HG03280 (cell line): ENCODE results near the gene MBD6.

Experiments
- ATAC-seq: cut with Tn5 transposase; IDR thresholded peaks from one replicate; pipeline ENCODE4 v1.9.1; 2021; ENCODE audit warnings: mild to moderate bottlenecking, moderate library complexity; ENCODE audit not compliant: unreplicated experiment

Gene MBD6

DNA sequence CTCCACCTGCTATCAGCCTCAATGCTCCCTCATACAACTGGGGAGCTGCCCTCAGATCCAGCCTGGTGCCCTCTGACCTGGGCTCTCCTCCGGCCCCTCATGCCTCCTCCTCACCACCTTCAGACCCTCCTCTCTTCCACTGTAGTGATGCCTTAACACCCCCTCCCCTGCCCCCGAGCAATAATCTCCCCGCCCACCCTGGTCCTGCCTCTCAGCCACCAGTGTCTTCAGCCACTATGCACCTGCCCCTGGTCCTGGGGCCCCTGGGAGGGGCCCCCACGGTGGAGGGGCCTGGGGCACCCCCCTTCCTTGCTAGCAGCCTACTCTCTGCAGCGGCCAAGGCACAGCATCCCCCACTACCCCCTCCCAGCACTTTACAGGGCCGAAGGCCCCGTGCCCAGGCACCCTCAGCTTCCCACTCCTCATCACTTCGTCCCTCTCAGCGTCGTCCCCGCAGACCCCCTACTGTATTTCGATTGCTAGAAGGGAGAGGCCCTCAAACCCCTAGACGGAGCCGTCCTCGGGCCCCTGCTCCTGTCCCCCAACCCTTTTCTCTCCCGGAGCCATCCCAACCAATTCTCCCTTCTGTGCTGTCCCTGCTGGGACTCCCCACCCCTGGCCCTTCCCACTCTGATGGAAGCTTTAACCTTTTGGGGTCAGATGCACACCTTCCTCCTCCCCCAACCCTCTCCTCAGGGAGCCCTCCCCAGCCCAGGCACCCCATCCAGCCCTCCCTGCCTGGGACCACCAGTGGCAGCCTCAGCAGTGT is 3.2 kb downstream of the MBD6 start:
- no peak for ATAC-seq

DNA sequence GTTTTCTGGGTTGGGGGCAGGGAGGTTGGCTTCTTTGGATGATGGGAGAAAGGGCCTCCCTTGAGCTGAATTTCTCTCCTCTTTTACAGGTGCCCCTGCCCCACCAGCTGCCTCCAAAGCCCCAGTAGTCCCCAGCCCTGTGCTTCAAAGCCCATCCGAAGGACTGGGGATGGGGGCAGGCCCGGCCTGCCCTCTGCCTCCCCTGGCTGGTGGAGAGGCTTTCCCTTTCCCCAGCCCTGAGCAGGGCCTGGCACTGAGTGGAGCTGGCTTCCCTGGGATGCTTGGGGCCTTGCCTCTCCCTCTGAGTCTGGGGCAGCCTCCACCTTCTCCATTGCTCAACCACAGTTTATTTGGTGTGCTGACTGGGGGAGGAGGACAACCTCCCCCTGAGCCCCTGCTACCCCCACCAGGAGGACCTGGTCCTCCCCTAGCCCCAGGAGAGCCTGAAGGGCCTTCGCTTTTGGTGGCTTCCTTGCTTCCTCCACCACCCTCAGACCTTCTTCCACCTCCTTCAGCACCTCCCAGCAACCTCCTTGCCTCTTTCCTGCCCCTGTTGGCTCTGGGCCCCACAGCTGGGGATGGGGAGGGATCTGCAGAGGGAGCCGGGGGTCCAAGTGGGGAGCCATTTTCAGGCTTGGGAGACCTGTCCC is 4.0 kb downstream of the MBD6 start:
- ATAC-seq, result no peak

DNA sequence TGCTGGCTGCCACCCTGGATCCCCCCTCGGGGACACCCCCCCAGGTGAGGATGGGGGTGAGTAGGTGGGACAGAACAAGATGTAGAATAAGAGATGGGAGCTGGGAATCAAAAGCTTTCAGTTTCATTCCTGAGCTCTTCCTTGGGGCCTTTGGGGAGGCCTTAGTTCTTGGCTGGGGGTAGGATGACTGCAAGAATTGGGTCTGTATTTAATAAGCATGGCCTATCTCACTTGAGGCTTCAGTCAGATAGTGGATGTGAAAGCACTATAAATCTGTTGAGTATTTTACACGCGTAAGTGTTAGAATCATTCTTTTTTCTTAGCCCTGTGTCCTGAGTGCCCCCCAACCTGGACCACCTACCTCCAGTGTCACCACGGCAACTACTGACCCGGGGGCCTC is 4.6 kb downstream of the MBD6 start:
- no peak for ATAC-seq

DNA sequence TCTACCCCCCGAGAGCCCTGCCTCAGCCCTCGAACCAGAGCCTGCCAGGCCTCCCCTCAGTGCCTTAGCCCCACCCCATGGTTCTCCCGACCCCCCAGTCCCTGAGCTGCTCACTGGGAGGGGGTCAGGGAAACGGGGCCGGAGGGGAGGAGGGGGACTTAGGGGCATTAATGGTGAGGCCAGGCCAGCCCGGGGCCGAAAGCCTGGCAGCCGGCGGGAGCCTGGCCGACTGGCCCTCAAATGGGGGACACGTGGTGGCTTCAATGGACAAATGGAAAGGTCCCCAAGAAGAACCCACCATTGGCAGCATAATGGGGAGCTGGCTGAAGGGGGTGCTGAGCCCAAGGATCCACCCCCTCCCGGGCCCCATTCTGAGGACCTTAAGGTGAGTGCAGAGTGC is 5.6 kb downstream of the MBD6 start:
- no peak for ATAC-seq

DNA sequence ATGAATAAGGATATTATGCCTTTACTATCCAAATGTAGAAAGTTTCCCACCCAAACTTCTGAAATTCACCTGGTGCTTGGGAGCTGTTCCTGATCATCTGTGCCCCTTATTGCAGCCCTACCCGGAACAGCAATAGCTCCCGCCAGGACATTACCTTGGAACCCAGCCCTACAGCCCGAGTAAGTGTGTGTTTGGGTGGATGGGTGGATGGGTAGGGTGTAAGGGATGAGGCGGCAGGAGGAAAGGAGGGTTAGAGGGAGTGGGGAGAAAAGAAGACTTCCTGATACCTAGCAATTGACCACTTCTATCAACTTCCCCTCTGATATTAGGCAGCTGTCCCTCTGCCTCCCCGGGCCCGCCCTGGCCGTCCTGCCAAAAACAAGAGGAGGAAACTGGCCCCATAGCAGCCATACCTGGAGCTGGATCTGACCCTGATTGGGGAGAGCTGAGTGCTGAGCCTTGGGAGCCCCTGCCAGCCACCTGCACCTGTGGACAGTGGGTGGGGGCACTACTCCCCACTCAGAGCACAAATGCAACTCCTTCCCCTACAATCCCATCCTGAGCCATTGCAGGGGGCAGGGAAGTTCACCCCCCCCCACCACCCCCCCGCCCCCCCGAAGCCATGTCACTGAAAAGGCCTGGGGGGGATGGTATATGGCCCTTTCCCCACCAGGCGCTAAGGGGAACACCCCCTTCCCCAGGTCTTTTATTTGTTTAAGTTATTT is 6.4 kb downstream of the MBD6 start:
- no peak for ATAC-seq

DNA sequence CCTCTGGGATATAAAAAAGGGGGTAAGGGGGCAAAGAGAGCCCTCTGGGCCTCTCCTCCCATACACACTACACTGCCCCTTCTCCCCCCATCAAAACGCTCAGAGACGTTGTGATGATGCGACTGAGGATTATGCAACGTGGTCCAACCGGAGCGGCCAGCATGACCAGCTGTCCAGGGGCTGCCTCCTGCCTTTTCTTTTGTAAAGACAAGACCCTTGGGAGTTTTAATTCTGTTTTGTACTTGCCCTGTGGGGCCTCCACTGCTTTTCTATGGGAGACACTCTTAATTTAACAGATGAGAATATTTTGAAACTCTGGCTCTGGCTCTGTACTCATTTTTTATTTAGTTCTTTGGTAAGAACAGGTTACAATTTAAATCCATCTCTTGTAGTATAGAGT is 7.2 kb downstream of the MBD6 start:
- no peak for ATAC-seq

DNA sequence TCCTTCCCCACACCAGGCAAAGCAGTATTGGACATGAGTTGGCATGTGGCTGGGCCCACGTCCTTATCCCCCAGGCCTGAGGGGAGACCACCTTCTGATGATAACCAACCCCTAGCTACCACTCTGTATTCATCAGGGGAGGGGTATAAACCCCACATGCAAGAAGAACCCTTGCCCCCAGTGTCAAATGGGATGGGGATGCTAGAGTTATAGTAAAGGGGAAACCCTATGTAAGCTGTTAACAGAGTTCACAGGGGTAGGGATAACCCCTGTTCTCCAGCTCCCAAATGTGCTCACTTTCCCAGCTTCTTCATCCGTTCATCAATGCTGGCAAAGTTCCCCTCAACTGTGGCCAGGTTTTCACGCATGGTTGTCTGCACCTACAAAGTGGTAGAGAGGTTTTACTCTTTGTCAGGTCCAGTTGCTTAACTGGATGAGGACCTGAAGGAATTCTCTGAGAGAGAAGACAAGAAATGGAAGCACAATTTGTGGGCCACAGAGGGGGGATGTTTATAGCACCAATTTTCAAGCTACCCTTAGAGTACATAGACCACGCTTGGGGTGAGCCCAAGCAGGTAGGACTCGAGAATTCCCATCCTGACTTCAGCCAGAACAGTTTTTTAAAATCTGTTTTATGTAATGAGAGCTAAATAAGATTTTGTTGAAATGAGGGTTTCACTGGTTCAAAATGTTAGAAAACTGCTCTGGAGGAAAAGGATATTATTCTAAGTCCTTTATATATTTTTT is 7.9 kb downstream of the MBD6 start:
- ATAC-seq, result no peak

DNA sequence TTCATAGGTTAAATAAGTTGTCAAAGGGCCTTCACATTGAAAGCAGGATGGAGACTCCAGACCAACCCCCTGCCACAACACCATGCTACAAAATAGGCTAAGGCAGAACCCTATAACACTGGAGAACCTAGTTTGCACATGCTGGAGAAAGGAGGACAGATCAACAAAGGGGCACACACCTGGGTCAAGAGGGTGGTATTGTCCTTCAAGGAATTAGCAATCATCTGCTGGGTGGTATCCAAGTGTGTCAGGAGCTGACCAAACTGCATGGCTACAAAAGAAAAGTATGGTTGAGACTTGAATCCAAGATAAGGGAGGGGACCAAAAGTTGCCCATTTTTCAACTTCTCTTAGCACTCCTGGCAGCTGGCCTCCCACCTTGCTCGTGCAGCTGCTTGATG is 9.2 kb downstream of the MBD6 start:
- no peak for ATAC-seq

DNA sequence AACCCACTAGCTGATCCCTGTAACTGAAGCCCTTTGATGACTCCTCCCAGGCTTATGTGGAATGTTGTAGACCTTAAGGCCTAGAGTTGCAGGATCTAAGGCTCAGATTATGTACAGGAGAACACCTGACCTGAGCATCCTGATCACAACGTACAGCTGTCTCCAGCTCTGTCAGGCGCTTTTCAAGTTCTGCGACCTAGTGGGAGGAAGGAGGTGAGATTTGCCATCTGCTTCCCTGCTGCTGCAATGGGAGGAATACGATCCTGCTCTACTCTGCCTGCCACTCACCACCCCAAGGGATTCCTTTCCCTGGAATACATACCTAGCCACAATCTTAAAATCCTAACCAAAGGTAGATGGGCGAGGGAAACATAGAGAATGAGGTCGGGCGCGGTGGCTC is 10.5 kb downstream of the MBD6 start:
- no peak for ATAC-seq

DNA sequence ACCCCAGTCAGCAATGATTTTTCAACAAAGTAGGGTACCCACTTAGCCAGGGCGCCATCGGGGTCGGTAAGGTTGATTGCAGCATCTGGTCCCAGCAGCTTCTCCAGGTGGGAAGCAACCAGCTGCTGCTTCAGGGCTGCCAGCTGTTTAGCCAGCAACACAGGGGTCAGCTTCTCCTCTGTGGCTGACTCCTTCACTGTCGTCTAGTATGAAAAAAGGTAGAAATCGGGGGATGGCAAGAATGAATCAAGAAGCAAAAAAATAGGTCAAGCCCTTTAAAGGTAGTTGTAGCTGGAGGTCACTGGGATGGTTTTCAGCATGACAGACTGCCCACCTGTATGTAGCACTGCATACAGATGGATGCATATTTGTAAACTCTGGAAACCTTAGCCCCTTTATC is 11.6 kb downstream of the MBD6 start:
- no peak for ATAC-seq

DNA sequence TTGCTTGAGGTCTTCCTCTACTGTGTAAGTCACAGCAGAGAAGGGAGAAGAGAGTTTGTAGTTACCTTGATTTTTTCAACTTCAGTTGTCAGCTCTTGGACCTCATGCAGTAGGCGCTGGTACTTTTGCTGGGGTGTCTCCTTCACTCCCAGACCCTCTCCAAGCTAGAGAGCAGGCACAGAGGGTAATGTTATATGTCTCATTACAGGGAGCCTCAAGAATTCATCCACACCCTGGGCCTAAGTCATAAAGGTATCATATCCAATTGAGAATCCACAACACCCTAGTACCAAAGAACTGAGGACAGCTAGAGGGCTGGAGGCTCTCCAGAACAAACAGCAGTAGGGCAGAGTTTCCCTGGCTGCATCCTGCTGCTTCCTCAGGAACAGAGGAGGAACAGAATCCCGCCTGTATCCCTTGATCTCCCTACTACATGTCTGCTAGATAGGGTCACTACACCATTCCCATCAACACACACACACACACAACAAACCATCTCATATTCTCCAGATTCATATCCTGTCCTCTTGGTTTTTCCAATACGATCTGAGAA is 12.4 kb downstream of the MBD6 start:
- ATAC-seq, result no peak

DNA sequence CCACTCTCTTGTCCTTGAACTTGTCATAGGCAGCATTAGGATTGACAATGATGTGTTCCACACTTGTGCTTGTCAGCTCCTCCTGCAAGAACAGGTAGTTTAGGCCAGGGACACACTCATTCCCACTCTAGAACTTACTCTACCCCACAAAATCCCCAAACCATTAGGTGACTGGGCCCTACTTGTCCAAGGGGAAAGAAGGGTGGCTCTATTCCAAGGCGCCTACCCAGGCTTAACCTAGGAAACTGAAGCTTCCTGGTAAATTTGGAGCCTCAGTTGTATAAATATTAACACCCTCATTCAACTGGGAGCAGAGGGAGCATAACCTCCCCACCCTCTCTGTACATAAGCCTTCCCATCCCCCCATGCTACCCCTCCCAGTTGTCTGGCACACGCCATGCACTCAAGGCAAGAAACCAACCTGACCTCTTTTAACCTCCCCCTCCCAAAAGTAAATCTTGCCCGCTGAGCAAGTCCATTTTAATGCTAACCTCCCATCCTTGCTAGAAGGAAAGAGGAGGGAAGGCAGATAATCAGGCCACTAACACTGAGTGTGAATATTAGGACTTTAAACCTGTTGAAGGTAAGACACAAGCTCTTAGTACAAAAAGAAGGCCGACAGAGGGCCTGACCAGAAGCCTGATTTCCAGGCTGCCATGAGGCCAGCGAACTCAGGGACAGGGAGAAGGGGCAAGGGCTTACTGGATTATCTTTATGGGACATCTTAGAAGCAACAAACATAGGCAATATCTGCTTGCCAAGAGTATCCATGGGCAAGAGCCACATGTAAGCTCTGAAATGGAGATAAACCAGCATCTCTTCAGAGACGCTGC is 13.4 kb downstream of the MBD6 start:
- no peak for ATAC-seq

DNA sequence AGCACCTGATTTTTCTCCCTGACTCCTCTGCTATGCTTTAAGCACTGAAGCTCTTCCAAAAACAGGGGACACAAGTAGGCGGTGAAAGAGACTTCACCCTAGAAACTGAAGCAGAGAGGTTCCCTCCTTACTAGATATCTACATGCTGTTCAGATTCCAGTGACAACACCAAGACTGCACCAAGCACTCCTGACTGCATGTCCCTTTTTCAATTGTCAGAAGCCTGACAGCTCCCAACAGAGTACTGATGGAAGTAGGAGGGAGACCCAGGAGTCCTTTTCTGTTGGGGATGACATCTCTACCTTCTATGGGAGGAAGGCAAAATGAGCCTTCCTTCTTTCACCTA is 13.9 kb downstream of the MBD6 start:
- no peak for ATAC-seq

DNA sequence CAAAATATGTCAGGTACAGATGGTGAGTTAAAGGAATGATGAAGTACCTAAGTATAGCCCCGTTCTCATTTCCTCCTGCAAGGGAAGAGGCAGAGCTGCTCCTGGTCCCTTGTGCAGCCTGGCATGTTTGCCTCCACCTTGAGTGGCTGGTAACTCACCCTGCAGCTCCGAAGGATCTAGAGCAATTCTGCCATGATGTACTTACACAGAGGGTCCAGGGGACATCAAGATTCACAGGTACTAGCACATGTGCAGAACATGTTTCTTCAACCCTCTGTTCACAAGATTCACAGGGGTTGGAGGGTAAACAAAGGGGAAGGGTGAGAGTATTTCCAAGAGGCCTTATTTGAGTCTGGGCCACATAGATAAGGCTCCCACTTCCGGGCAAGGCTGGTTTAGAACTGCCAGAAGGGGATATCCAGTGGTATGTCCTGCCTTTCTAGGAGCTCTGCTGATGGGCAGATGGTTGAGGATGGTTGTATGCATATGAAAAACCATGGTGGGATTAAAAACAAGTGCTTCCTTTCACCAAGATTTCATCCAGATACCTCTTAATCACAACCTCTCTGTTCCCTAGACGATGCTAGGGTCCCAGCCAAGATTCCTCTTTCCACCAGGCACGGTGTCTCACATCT is 16.6 kb downstream of the MBD6 start:
- no peak for ATAC-seq

DNA sequence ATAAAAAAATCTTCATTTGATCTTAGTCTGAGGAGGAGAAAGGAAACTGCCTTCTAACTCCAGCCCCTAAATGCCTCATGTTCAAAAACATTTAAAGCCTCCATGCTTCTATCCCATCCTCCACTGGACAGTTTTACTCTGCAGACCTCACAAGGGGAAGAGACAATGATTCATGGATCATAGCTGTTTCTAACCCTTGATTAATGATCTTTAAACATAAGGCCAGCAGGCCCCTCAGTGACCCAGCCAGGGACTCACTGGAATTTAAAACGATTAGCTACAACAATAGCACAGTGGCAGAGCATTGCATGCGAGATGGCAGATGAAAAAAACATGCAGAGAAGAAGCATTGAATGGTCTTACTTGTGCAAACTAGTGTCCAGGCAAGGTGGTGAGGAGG is 18.4 kb downstream of the MBD6 start:
- ATAC-seq, result no peak

DNA sequence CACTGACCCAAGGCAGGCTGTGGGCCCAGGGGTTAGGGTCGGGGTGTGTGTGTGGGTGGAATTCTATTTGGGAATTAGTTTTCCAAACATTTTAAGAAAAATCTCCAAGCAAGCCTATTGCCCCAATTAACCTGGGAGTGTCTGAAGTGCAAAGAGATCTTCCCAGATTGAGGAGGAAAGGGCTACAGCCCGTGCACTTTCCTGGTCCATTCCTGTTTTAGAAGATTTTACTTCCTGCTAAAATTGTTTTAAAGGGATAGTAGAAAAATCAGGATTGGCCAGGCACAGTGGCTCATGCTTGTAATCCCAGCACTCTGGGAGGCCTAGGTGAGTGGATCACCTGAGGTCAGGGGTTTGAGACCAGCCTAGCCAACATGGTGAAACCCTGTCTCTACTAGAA is 19.1 kb downstream of the MBD6 start:
- no peak for ATAC-seq

DNA sequence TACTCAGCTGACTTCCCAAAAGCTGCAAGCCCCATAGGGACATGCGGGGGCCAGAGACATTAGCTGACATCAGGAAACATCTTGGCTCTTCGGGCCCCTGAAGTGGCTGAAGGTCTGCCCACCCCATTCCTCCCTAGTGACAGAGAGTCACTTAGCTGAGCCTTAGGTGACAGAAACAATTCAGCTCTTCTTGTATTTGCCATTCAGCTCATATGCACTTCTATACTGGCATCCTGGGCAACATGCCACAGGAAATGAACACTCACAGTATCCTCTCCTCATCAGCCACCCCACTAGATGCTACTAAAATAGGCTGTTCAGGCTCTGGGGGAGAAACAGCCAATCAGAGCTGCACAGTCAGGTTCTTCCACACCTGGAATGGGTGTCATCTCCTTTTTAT is 21.0 kb downstream of the MBD6 start:
- ATAC-seq, result no peak

DNA sequence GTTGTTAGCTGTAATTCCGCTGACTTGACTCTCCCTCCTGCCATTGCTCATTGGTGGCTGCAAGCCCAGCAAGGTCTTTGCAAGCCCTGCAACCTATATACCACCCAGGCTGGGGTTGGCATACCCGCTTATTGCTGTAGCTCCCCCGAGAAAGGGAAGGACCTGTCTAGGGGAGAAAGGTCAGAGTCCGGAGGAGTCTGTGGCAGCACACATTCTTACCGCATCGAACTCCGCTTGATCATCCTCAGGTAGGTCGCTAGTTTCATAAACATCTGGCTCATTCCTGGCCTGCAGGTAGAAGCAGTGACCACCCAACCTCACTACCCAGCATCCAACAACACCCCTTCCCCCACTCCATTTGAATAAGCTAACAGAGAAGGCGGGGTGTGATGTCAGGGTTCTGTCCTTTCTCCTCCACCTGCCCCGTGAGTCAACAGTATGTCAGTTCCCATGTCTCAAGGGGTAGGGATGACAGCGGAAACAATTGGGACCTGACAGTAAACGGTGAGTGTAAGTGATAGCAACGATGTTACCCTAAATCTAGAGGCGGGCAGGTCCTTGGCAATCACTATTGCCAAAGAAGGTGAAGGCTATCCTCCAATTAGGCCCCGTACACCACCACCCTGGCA is 23.3 kb downstream of the MBD6 start:
- ATAC-seq, result no peak
